GDM1 (cell line): ENCODE results near the gene PAX9.
"Not testable (repeated sequence)": the region's sequence is repeated elsewhere in the genome, so short reads cannot be mapped to it uniquely, and the experiment has no call there.

Experiments used
- DNase-seq: peaks from one replicate; lab custom pipeline; 2025; lab: John Stamatoyannopoulos, UW

The PAX9 gene

GRCh38 chr14:36674659-36675058 lies 13.0 kb downstream of the PAX9 start:
- DNase-seq = no peak

- DNase-seq = no peak
These were observed 13.9 kb downstream of the PAX9 start for GRCh38 chr14:36675581-36675980.

- no peak for DNase-seq
These were observed 14.6 kb downstream of the PAX9 start for GRCh38 chr14:36676236-36676635.

- DNase-seq = no peak
These were observed 20.7 kb downstream of the PAX9 start for GRCh38 chr14:36682338-36682737.

- no peak for DNase-seq
These were observed 21.5 kb downstream of the PAX9 start for GRCh38 chr14:36683083-36683724.

GRCh38 chr14:36684946-36685345 lies 23.3 kb downstream of the PAX9 start:
- DNase-seq = no peak

GRCh38 chr14:36690311-36691040 lies 28.8 kb downstream of the PAX9 start:
- DNase-seq = no peak

- DNase-seq = not testable (repeated sequence)
These were observed 37.8 kb downstream of the PAX9 start for GRCh38 chr14:36699420-36699819.

- DNase-seq = no peak
These were observed 39.0 kb downstream of the PAX9 start for GRCh38 chr14:36700651-36701050.

GRCh38 chr14:36701132-36701531 lies 39.5 kb downstream of the PAX9 start:
- no peak for DNase-seq

- DNase-seq = no peak
These were observed 40.8 kb downstream of the PAX9 start for GRCh38 chr14:36702474-36702873.

- no peak for DNase-seq
These were observed 45.9 kb downstream of the PAX9 start for GRCh38 chr14:36707570-36707969.

- no peak for DNase-seq
These were observed 52.5 kb downstream of the PAX9 start for GRCh38 chr14:36713960-36714703.

- no peak for DNase-seq
These were observed 55.0 kb downstream of the PAX9 start for GRCh38 chr14:36716614-36717184.

GRCh38 chr14:36717363-36717762 lies 55.7 kb downstream of the PAX9 start:
- no peak for DNase-seq

GRCh38 chr14:36718216-36718615 lies 56.6 kb downstream of the PAX9 start:
- no peak for DNase-seq

- no peak for DNase-seq
These were observed 58.2 kb downstream of the PAX9 start for GRCh38 chr14:36719823-36720222.

GRCh38 chr14:36720657-36721056 lies 59.0 kb downstream of the PAX9 start:
- no peak for DNase-seq

- DNase-seq = no peak
These were observed 60.2 kb downstream of the PAX9 start for GRCh38 chr14:36721877-36722276.

GRCh38 chr14:36723530-36723929 lies 61.9 kb downstream of the PAX9 start:
- DNase-seq = no peak

- no peak for DNase-seq
These were observed 62.5 kb downstream of the PAX9 start for GRCh38 chr14:36724162-36724561.

GRCh38 chr14:36726128-36726527 lies 64.5 kb downstream of the PAX9 start:
- no peak for DNase-seq
